ENCODE data around the gene TOP1.

Gene TOP1

DNA sequence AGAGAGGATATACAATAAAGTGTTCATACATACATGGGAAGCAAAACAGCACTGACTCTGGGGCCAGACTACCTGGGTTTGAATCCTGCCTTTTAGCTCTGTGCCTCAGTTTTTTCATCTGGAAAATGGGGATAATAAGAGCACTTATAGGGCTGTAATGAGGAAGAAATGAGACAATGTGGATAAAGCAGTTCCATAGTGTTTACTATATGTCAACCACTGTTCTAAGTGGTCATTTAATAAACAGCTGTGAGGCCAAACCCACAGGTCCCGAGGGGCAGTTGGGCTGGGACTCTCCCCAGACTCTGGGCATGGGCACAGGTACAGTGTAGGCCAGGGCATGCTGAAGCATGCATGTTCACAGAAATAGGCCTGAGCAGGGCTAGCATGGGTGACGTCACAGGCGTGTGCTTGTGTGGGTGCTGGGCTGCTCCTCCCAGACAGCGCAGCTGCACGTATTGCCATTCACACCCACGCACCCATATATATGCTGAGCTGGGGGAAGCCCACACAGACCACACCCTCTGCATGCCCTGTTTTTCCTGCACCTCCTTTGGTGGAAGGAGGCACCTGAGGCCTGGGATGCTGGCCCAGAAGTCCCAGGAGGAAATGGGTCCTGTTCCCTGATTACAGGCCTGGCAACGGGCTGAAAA is 105.2 kb downstream of the TOP1 start:
- DNase-seq = no peak

DNA sequence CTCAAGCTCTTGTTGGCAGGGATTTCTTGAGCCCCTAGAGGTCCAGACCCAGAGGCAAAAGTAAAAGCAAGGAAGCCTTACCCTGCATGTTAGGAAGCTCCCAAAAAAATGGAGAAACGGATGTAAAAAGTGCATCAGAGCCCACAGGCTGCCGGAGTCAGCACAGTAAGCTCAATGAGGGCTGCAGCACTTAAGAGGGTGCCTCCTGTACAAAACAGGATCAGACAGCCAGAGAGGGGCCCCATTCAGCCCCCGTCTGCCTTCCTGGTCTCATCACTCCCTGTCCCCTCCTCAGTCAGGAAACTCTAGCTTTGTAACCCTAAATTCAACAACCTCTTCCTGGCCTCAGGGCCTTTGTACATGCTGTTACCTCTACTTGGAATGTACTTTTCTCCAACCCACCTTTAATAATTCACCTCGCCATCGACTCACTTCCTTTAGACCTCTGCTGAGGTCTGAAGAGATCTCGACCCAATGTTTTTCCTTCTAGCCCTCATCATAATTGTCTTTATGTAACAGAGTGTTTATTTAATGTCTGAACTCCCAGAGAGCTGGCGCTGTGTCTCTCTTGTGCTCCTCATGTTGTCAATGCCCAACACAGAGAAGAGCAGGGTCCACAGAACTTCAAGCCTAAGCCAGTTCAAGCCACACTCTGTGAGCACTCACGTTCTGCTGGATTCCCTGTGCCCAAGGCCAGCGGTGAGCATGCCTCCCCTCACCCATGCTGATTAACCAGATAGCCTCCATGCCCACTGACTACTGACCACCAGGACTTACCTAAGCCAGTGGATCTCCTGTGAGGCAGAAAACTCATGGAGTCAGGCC is 106.0 kb downstream of the TOP1 start:
- DNase-seq = no peak

DNA sequence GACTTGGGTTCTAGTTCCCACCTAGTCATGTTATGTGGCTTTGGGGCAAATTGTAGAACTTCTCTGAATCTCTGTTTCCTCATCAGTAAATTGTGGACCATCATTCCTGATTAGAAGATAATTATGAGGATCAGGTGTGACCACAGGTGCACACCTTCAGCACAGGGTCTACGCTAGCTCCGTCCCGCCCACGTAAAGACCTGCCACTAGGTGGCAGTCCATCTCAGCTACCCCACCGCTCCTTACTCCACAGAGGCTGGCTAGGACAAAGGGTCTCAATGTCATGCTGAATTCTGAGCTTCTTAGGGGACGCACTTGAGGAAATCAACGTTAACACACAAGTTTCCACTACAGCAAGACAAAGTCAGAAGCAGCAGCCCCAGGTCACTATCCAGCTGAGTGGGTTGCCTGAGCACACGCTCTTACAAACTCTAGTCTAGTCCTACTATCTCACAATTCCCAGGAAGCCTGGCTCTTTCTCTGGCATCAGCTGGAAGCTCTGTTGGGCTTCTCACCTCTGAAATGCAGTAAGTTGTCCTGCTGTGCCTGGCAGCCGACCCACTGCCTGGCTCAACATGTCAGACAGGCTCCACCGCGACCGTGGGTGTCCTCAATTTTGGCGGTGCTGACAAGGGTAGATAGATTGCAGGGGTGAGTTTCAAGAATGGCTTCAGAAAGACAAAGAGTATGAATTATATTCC is 106.7 kb downstream of the TOP1 start:
- DNase-seq = no peak

DNA sequence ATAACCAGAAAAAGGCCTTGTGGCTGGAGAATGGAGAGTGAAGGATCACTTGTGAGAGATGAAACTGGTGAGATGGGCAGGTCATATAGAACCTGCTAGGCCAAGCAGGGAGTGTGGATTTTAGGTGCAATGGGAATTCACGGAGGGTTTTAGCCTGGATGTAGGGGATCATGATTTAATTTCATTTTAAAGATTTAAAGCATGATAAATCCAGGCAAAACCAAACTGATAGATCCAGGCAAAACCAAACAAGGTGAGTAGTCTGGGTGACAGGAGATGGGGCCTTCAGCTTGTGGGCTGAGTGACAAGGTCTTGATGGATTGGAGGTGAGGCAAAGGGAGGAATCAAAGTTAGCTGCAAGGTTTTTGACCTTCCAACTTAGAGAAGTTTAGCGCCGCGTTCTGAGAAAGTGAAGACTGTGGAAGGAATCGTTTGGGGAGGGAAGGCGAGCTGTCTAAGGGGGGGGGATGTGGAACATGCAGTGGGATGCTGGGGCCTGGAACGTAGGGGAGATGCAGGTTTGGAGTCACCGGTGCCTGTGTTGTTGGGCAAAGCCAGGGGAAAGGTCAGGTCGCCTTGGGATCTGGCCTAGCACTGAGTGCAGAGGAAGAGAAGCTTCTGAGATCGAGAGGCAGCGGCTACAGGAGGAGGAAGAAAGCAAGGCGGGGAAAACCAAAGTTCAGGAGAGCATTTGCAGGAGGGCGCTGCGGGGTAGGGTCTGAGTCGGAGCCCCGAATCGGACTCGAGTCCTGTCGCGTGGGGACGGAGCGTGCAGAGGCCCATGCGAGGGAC is 107.5 kb downstream of the TOP1 start:
- no peak for DNase-seq

DNA sequence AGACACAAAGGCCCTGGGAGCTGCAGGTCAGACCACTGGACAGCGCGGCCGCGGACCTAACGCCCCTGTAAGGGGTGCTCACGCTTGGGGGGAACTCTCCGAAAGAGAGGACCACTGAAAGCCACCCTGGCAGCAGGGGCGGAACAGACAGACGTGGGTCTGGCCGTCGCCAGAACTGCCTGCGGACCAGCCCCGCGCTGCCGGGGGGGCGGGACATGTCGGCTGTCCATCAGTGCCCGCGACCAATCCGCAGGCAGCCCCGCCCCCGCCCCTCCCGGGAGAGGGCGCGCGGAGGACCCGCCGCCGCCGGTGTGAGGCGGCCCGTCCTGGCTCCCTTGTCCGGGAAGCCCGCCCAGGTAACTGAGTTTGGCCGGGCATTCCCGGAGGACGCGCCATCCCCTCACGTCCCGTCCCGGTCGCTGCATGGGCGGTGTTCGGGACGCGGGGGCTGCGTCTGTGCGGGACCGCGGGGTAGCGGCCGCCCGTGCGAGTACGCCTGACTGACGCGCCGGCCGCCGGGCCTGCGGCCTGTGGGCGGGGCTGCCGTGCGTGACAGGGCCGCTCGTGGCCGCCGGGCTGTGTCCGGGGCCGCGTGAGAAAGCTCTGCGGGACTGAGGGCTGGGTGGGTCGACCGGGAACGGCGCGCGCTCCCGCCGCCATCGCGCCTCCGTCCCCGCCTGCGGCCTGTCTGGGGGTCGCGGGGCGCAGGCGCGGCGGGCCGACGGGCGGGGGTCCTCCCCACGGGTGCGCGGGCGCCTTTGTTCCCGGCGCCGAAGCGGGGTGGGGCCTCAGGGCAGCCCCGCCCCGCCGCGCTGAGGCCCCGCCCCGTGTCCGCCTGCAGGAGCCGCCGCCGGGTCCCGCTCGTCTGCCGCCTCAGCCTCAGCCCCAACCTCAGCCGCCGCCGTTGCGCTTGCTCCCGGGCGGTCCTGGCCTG is 108.3 kb downstream of the TOP1 start, which contains the start of gene PLCG1:
TSS of gene PLCG1 (plus strand) at position 864 of the 934 bp plus-strand sequence. CDS start 99 bp downstream, outside the sequence.
- DNase-seq = peak; percentile 4

DNA sequence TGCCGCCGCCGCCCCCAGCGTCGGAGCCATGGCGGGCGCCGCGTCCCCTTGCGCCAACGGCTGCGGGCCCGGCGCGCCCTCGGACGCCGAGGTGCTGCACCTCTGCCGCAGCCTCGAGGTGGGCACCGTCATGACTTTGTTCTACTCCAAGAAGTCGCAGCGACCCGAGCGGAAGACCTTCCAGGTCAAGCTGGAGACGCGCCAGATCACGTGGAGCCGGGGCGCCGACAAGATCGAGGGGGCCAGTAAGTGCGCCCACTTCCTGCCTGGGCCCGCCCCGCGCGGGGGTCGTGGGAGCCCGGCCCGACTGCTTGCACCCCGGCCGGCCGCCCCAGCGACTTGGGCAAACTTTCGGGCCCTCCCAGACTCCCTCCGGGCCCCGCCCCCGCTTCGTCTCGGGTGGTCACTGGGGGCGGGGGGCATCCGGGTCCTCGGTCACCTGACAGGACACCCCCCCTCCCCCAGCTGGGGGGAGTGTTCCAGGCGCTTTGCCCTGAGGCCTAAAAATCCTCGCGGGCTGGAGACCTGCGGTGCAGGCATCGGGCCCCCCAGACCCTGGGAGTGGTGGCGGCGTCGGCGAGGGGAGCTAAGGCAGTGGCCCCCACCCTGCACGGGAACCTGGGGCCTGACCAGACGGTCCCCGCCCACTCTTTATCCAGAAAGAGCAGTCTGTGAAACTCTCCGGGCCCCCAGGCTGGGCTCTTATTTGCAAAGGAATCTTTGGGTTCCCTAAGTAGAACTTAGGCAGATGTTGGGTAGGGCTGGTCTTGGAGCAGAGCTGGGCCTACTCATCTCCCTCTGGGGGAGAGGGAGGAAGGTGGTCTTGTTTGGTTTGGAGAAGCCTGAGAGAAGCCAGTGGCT is 109.2 kb downstream of the TOP1 start:
- DNase-seq = no peak

DNA sequence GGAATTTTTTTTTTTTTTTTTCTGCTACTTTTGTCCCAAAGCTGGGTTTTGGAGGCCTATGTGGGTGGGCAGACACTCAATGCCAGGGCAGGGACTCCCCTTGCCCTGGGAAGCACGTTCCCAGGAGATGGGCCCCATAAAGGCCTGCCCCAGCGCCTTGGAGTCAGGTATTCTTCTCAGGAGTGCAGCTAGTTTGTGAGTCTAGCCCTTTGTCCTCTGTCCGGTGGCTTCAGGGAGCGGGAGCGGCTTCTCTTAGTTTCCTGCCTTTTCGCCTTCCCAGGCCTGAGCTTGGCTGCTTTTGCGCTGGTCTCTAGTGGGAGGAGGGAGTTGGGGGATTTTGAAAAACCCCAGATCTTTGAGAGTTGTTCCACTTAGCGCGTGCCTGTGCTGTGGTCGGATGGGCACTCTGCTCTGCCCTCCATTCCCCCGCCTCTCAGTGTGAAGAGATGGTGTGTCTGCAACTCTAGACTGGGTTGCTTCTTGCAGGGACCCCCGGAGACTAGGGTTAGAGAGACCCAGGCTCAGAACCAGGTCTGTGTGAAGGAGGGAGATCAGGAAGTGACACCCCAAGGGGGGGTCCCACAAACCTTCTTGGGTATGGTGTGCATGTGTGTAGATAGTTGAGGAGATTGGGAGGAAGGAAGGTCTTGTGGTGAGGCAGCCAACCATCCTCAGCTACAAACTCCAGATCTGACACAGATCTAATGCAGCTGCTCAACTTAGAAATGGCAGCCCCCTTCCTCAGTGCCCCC is 110.0 kb downstream of the TOP1 start:
- DNase-seq = no peak

DNA sequence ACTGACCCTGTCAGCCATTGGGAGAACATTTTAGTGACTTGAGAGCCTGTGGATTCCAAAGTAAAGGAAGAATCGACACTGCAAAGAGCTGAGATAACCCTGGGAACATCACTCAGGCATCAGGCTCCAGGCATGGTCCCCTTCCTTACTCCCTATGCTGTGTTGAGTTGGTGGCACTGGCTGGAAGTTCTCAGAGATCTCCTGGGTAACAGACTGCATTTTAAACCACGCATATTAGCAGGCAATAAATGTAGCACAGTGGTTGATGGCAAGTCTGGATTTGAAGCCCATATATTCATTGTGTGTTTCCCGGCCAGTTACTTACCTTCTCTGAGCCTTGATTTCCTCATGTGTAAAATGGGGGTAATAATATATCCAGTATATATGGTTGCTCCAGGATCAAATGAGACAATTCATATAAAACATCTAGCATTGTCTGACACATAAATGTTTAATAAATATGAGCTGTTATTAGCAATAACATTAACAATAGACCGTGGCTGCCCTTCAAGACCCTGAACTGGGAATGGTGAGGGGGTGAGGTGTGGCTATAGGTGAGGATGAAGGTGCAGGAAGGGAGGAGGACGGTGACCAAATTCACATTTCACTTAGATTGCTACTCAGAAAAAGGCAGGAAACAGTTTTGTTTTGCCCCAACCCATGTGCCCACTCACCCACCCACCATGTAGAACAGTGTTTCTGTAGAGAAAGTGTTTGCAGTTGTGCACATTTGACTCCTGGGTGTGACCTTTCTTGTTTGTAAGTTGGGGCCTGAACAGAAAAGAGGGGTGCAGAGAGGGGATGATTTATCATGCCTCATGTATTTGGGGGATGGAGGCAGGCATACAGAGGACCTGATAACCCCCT is 110.8 kb downstream of the TOP1 start:
- DNase-seq = no peak

DNA sequence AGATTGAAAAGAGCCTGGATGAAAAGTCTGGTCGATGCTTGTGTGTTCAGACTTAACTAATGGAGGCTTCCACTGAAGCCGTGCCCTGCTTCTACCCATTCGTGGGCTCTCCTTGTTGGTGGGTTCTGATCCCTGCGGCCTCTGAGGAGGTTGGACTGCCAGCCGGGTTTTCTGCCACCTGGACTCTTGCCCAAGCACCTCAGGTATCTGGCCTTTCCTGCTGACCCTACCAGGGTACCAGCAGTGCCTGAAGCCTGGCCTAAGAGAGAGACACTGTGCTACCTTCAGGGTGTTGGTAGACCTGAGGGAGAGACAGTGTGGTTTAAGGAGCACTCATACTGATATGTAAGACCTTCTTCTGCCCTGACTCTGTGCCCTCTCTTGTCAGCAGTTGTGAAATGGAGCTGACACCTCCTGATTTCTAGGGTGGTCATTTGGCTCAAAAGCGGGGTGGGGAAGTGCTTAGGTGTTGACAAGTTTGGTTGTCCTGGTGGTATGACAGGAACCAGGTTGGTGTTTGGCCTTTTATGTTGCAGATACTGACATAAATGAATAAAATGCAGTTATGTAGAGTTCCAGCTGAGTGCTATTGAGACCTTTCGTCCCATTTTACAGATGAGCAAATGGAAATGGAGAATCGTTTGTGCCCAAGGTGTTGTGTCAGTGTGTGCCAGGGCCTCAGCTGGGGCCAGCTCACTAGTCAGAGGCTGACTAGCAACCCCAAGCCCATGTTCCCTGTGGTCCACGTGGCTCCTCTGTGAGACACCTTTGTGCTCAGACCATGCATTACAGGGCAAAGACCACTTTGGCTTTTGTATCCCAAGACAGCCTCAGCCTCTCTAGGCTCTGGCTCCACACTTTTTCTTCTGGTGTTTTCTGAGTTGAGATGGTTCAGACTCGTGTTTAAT is 111.9 kb downstream of the TOP1 start:
- DNase-seq = no peak

DNA sequence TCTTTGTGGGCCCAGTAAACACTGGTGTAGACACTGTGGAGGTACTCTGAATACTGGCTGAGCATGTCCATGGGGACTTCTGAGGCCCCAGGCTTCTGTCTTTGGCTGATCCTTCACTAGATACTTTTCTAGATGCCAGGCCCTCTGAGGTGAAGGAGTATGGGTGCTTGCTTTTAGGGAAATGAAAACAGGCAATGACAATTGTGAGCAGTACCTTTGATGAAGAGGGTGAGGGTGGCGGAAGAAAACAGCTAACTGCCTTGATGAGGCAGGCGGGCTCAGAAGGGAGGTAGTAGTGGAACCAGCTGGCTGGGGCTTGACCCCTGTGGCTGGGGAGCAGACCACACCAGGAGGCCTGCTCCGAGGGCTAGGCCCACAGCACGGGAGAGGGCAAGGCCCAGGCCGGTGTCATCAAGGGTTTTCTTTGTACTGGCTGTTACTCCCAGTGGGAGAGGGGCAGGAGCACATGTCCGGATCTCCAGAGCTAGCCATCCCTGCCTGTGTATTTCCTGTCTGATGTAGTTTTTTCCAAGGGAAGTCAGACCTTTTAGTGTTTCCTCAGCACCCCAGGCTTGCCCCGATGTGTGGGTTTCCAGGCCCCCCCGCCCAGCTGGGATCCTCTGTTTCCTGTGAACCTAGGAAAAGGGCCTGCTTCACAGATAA is 112.7 kb downstream of the TOP1 start:
- no peak for DNase-seq

DNA sequence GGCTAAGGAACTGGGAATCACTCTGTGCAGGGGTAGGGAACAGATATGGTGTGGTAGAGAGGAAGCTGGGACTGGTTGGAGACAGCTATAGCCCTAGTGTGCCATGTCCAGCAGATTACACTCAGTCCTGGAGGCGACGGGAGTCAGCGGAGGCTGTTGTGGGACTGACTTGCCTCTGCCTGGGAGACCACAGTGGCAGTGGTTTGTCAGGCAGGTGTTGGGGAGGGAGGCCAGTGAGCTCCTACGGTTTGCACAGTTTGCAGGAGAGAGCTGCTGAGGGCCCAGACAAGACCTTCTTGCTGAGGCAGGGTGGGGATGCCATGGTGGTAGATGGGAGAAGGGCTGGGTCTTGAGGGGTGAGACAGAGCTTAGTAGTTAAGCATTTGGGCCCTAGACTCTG is 113.6 kb downstream of the TOP1 start:
- no peak for DNase-seq

DNA sequence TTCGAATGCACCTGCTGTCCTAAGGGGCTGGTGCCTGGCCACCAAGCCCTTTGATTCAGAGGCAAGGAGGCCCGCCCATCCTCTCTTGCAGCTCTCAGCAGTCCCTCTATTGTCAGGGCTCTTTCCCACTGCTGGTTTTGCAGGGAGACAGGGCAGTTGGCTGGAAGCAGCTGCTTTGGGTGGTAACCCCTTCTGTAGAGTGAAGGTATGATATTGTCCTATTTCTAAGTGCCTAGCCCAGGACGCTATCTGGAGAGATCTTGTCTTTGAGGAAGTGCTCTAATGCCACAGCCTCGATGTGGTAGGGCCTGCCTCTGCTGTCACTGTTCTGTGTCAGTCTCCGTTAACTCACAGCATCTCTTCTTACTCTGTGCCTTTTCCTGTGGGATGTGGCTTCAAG is 114.3 kb downstream of the TOP1 start:
- DNase-seq = peak; percentile 3

DNA sequence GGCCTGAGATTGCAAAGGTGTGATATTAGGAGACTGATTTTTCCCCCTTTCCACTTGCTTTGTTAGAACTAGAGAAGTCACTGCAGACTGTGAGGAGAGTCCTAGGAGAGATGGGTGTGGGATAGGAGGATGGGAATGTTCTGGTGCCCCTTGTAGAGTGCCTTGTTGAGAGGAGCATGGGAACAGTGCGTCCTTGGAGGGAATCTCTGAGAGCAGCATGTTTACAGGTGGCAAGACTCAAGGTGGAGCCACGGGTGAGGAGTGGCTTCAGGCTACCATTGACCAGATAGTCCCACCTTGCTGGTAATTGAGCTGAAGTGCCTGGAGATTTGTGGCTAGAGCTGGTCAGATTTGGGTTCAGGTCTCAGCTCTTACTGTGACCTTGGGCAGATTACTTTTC is 114.7 kb downstream of the TOP1 start:
- no peak for DNase-seq

DNA sequence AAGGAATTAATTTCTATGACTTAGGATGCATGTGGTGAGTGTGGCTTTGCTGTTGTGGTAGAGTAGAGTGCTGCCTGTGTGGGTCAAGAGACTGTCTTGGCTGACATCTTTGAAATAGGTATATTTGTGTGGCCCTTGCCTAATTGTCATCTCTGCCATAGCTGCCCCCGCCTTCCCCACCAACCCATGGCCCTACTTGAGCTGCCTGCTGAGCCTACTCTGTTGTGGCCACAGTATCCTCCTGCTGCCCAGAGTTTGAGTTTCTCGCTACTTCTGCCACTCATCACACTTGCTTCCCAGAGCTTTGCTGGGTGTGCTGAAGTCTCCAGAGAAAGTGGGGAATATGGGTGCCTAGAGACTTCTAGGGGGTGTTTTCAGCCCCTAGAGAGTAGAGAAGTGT is 116.7 kb downstream of the TOP1 start:
- no peak for DNase-seq

DNA sequence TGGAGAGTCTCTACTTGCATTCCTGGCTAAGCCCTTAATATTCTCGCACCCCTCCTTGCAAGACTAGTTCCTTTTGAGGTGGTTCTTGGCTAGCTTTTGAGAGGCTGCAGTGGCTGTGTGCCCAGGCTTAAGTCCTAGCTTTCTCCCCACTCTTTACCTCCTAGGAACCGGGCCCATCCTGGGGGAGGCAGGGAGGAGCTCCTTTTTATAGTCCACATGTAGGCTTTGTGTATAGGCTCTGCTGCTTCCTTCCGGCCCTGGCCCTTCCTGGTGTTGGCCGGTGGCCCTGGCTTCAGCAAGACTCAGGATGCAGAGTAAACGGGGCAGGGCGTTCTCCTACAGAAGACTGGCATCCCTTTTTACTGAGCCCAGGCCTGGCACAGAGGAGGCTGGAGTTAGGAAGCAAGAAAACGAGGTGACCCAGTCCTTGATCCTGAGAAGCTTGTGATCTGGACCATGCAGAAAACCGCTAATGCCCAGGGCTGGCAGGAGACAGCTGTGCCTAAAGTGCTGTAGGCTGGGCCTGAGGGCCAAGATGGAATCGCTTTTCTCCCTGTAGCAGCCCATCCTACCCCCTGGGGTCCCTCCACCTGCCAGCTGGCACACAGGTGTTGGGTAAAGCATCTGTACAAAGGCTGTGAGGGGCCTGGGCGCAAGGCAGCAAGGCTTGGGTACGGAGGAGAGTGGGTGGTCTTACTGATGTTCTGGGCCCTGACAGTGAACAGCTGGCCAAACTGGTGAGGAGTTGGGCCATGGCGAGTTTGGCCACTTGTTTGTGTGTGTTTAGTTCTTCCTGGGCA is 117.4 kb downstream of the TOP1 start:
- no peak for DNase-seq

DNA sequence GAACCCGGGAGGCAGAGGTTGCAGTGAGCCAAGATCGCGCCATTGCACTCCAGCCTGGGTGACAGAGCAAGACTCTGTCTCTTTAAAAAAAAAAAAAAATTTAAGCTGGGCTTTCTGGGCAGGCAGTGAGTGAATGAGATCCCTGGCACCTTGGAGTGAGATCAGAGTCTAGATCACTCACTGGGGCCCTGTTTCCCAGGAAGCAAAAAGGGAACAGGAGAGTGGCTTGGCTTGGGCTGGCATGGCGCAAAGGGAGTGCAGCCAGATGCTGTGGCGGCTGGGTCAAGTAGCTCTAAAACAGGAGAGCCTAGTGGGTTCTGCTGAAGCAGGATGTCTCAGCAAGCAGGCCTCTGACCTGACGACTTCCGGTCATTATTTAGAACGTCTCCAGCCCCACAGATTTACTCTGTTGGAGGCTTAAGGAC is 119.2 kb downstream of the TOP1 start:
- DNase-seq = no peak
